K562 (cell line): ENCODE results near the gene UBE3B. TPM values are rescaled to one million over a fixed set of nuclear protein-coding genes. Genes with fewer than 3 reads are reported as not detected.

Experiments
- ATAC-seq: fragments of 200-7000 bp; cut with Tn5 transposase; 3 replicates; pipeline ENCODE4 v1.9.1; 2020; ENCODE audit warnings: moderate library complexity
- BruUV-seq: library from RNA; stranded (reverse); fragments of 400-500 nt; replicated peaks from 2 replicates; lab custom pipeline; 2021; lab: Mats Ljungman, UMichigan
- CTCF ChIA-PET: fragments of 300-600 bp; formaldehyde crosslinking; extraction: SDS; loops from one replicate; lab custom pipeline; 2021; ENCODE audit warnings: low intra/inter-chr PET ratio; lab: Yijun Ruan, JAX
- POLR2A ChIA-PET: fragments of 300-600, 350-650 bp; sonication (Branson Sonifier 250); formaldehyde crosslinking; extraction: SDS; loops from one replicate; lab custom pipeline; 2021; ENCODE audit warnings: antibody characterized with exemption, inconsistent platforms; lab: Yijun Ruan, JAX
- DNase-seq, 4 experiments: peaks; one replicate each; pipeline versions ENCODE4 v3.0.0 to v3.0.0-alpha.2; 2011 to 2018; ENCODE audit warnings: low spot score in 3 of 4, mixed read lengths in 3 of 4; ENCODE audit errors: extremely low read depth in 1 of 4
- FAIRE-seq: peaks from 2 replicates; lab custom pipeline; 2011; peaks lifted over from hg19 to GRCh38; lab: Jason Lieb, UNC
- H2AFZ ChIP-seq: 2 replicates; pipeline ENCODE4 v1.6.0; 2011; ENCODE audit warnings: low read depth, low read length, control low read depth, inconsistent platforms
- H3K27ac ChIP-seq: fragments of 200-600 bp; 3 replicates; pipeline ENCODE4 v1.8.0; 2011; ENCODE audit warnings: low read depth, mild to moderate bottlenecking, control low read depth, inconsistent platforms, low read length, moderate library complexity, mixed read lengths; ENCODE audit errors: extremely low read depth
- H3K27me3 ChIP-seq, 2 experiments: fragments of 300-600 bp in 1 of 2; 2 replicates in 1 of 2; 3 replicates in 1 of 2; pipeline versions ENCODE4 v1.6.0 to v1.8.0; 2011; ENCODE audit warnings: inconsistent platforms in 2 of 2, low read length in 2 of 2, mild to moderate bottlenecking in 1 of 2, mixed read lengths in 1 of 2, moderate library complexity in 1 of 2; ENCODE audit not compliant: control insufficient read depth in 2 of 2, insufficient read depth in 2 of 2
- H3K36me3 ChIP-seq: fragments of 300-600 bp; 3 replicates; pipeline ENCODE4 v1.8.0; 2011; ENCODE audit warnings: mild to moderate bottlenecking, low read length, inconsistent platforms; ENCODE audit not compliant: control insufficient read depth, insufficient read depth
- H3K4me1 ChIP-seq, 2 experiments: fragments of 200-600 bp in 1 of 2; replicated peaks in 1 of 2; 2 replicates in 1 of 2; 3 replicates in 1 of 2; pipeline versions ENCODE4 v1.5.1 to v1.8.0; 2011; ENCODE audit warnings: inconsistent platforms in 2 of 2, low read length in 2 of 2, mild to moderate bottlenecking in 1 of 2, mixed read lengths in 1 of 2, moderate library complexity in 1 of 2; ENCODE audit not compliant: control insufficient read depth in 2 of 2, insufficient read depth in 2 of 2
- H3K4me2 ChIP-seq: 2 replicates; pipeline ENCODE4 v1.6.1; 2011; ENCODE audit warnings: low read length, control low read depth, inconsistent platforms, mixed read lengths; ENCODE audit not compliant: insufficient read depth
- H3K4me3 ChIP-seq: fragments of 200-600 bp; sonication (generic), shearing (Covaris generic); 2 replicates; pipeline ENCODE4 v1.5.1; 2016; ENCODE audit warnings: control low read depth, inconsistent platforms
- H3K79me2 ChIP-seq: fragments of 200-600 bp; 3 replicates; pipeline ENCODE4 v1.8.0; 2011; ENCODE audit warnings: low read length, inconsistent platforms; ENCODE audit not compliant: control insufficient read depth, insufficient read depth
- H3K9ac ChIP-seq, 2 experiments: 2 replicates each; pipeline versions ENCODE4 v1.6.0 to v1.6.1; 2011; ENCODE audit warnings: low read depth in 2 of 2, low read length in 2 of 2, control low read depth in 1 of 2, inconsistent platforms in 1 of 2, mild to moderate bottlenecking in 1 of 2, mixed read lengths in 1 of 2; ENCODE audit not compliant: insufficient read depth in 1 of 2
- H3K9me1 ChIP-seq: one replicate; pipeline ENCODE4 v1.6.0; 2011; ENCODE audit warnings: inconsistent platforms, mild to moderate bottlenecking, low read length, moderate library complexity; ENCODE audit not compliant: control insufficient read depth, insufficient read depth
- H3K9me3 ChIP-seq: replicated peaks from 2 replicates; pipeline ENCODE4 v1.5.1; 2011; ENCODE audit warnings: low read depth, low read length, inconsistent platforms; ENCODE audit not compliant: control insufficient read depth, insufficient read depth
- H4K20me1 ChIP-seq: replicated peaks from 2 replicates; pipeline ENCODE4 v1.6.1; 2011; ENCODE audit warnings: low read length, inconsistent platforms, mixed read lengths; ENCODE audit not compliant: control insufficient read depth, insufficient read depth
- C11orf30 ChIP-seq: fragments of 450-650 bp; IDR thresholded peaks from 2 replicates; pipeline ENCODE4 v1.6.1; 2016; ENCODE audit warnings: low read depth, mild to moderate bottlenecking
- CBX1 ChIP-seq: sonication (generic); IDR thresholded peaks from 2 replicates; pipeline ENCODE4 v1.6.1; 2016; ENCODE audit warnings: antibody characterized with exemption, low read depth, mild to moderate bottlenecking
- CEBPB ChIP-seq: fragments of 450-650 bp; IDR thresholded peaks from 2 replicates; pipeline ENCODE4 v1.6.1; 2016; ENCODE audit warnings: missing genetic modification characterization, missing compliant biosample characterization
- ESRRA ChIP-seq: fragments of 450-650 bp; IDR thresholded peaks from 2 replicates; pipeline ENCODE4 v1.6.1; 2014; ENCODE audit warnings: low read depth, mild to moderate bottlenecking, moderate library complexity, borderline replicate concordance
- KAT2B ChIP-seq: IDR thresholded peaks from one replicate; pipeline ENCODE4 v1.6.1; 2012; ENCODE audit warnings: low read depth, mild to moderate bottlenecking, control low read depth, inconsistent platforms, low read length, moderate library complexity
- KLF6 ChIP-seq: fragments of 250-450 bp; sonication (Bioruptor Pico); IDR thresholded peaks from 2 replicates; pipeline ENCODE4 v1.4.0; 2020; ENCODE audit warnings: mild to moderate bottlenecking, moderate library complexity, borderline replicate concordance
- MEIS2 ChIP-seq: fragments of 450-650 bp; IDR thresholded peaks from 2 replicates; pipeline ENCODE4 v1.6.1; 2014; ENCODE audit warnings: mild to moderate bottlenecking; ENCODE audit not compliant: partially characterized antibody
- POLR2H ChIP-seq: IDR thresholded peaks from 2 replicates; pipeline ENCODE4 v1.6.1; 2016; ENCODE audit warnings: missing genetic modification characterization, low read depth, mild to moderate bottlenecking, control low read depth, missing compliant biosample characterization, moderate library complexity
- WGBS: fragments of 100-300 bp; shearing (Covaris generic); methylation state at CpG from one replicate; pipeline ENCODE4 v1.1.6; 2016; ENCODE audit warnings: low coverage, mixed read lengths; ENCODE audit not compliant: insufficient coverage; ENCODE audit errors: missing lambda C conversion rate; 5-methylcytosine and 5-hydroxymethylcytosine counted together
- in situ Hi-C: fragments of 300-500 bp; cut with MboI; formaldehyde crosslinking; loops from 4 replicates; pipeline ENCODE4 v1.15.0; 2018; ENCODE audit warnings: inconsistent platforms, mixed read lengths
- intact Hi-C: fragments of 100-400 bp; cut with micrococcal nuclease; formaldehyde crosslinking; loops from 2 replicates; pipeline ENCODE4 v1.14.2; 2022
- polyA plus RNA-seq, 8 experiments: library from polyadenylated mRNA; depleted of rRNA in 4 of 8; stranded (reverse) in 5 of 8; unstranded in 3 of 8; fragments of >200 nt; fragmentation: Nextera tagmentation in 2 of 8; fragmentation: Illumina TruSeq in 1 of 8; extraction: Ambion mirVana in 2 of 8; extraction: Trizol in 1 of 8; gene quantifications; 2 replicates each; pipeline versions ENCODE4 v1.2.1 to v1.2.3, GENCODE V29; 2011 to 2014; ENCODE audit warnings: inconsistent platforms in 1 of 8, missing spikeins in 1 of 8
- total RNA-seq, 7 experiments: library from RNA; depleted of rRNA in 6 of 7; stranded (reverse); fragments of >200 nt in 6 of 7; fragmentation: Illumina TruSeq in 2 of 7; extraction: Trizol in 2 of 7; gene quantifications; 2 replicates each; pipeline versions ENCODE4 v1.2.1 to v1.2.3, GENCODE V29; 2011 to 2021; ENCODE audit warnings: low replicate concordance in 1 of 7
- TF ChIP-seq, protein P1 (sequence below): fragments of 450-650 bp; formaldehyde crosslinking; IDR thresholded peaks from 2 replicates; pipeline ENCODE4 v1.4.0; 2020; ENCODE audit warnings: mild to moderate bottlenecking, mixed read lengths

UBE3B gene
- total and polyA plus RNA-seq, 9 of the 15 experiments (the other 6 are each of a cell fraction or from before 2014, with no cell fraction given) = 7.6 to 23.6 (median 15.5) TPM

DNA sequence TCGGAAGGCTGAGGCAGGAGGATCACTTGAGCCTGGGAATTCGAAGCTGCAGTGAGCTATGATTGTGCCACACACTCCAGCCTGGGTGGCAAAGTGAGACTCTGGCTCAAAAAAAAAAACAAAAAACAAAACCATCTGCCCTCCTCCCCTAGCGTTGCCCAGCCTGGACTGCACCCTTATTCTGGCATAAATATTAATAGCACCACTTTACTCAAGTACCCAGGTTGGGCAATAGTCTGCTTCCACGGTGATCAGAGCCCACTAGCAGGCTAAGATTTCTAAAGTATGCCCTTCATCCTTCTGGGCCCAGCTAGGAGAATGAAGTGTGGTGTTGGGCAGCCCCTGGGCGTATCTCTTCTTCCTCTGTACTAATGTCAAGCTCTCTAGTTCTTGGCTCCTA lies 33.6 kb upstream of the UBE3B start:
- Histone ChIP-seq H3K4me2 (no peak overlapping the region), H3K27me3 (peaks cover 5 to 6% of the 10 kb centered on the region in 2 experiments; a peak in 2 of 5 replicates), H3K36me3 (peaks cover 13% of the 10 kb centered on the region; the same call in 1 of the 3 replicates), H3K27ac (no peak overlapping the region), H3K9me3 (no peaks in the 10 kb centered on the region), H3K9ac (no peak overlapping the region), H3K9me1 (no peaks in the 10 kb centered on the region), H2AFZ (no peak overlapping the region), H3K4me1 (no peaks in the 10 kb centered on the region), H3K4me3 (no peak overlapping the region), H3K79me2 (no peaks in the 10 kb centered on the region), H4K20me1 (no peaks in the 10 kb centered on the region)
- DNase-seq (no peak), ATAC-seq (no peak), FAIRE-seq (no peak)
- 40% methylated on average over 5 of the region's 5 CpGs for WGBS
- intact Hi-C loops (no loop called here), in situ Hi-C loops (no loop called here)
- no TSS peak for BruUV-seq
- ChIA-PET POLR2A (interaction anchor here (0.6 to 1.1 kb wide), 2 partner anchors 9 to 83 kb away, joined by 3 to 5 read pairs; no protein-coding TSS in a partner anchor), CTCF (no interaction called here)
- TF ChIP-seq KAT2B = no peak

DNA sequence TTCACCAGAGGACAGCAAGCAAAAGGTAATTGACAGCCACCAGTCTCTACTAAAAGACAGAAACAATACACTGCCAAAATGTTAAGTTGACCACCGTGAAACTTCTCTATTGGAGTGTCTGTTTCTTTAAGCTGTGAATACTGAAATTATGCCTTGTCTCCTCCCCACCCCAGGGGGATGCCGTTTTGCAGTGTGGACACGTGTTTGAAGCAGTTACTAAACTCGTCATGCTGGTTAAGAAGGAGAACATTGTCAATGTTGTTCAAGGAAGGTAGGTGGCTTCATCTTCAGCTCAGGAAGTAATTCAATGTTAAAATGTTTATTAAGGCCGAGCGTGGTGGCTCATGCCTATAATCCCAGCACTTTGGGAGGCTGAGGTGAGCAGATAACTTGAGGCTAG lies 33.2 kb upstream of the UBE3B start:
- H4K20me1 ChIP-seq = no peaks in the 10 kb centered on the region
- TF ChIP-seq C11orf30 (no peak), ESRRA (no peak), KLF6 (no peak), CBX1 (no peak), CEBPB (no peak), POLR2H (tag) (no peak), MEIS2 (no peak)
- TF ChIP-seq, protein P1, sequence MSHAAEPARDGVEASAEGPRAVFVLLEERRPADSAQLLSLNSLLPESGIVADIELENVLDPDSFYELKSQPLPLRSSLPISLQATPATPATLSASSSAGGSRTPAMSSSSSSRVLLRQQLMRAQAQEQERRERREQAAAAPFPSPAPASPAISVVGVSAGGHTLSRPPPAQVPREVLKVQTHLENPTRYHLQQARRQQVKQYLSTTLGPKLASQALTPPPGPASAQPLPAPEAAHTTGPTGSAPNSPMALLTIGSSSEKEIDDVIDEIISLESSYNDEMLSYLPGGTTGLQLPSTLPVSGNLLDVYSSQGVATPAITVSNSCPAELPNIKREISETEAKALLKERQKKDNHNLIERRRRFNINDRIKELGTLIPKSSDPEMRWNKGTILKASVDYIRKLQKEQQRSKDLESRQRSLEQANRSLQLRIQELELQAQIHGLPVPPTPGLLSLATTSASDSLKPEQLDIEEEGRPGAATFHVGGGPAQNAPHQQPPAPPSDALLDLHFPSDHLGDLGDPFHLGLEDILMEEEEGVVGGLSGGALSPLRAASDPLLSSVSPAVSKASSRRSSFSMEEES (CRISPR knock-in tag) = no peak
- CTCF ChIA-PET = no interaction called here
- no peak for DNase-seq
- H3K9me3 ChIP-seq = no peaks in the 10 kb centered on the region
- no peak overlapping the region for H2AFZ ChIP-seq
- in situ Hi-C loops = no loop called here
- H3K36me3 ChIP-seq = peaks cover 15% of the 10 kb centered on the region; the same call in 1 of the 3 replicates
- FAIRE-seq = peak; percentile 58
- H3K9ac ChIP-seq = no peak overlapping the region
- BruUV-seq = no TSS peak
- H3K4me3 ChIP-seq = no peak overlapping the region
- no peak overlapping the region for H3K27ac ChIP-seq
- POLR2A ChIA-PET = interaction anchor here (1.1 kb wide), 1 partner anchor 9 kb away, joined by 3 read pairs; no protein-coding TSS in a partner anchor
- peaks cover 5% of the 10 kb centered on the region in 2 experiments; a peak in 2 of 5 replicates for H3K27me3 ChIP-seq
- no peaks in the 10 kb centered on the region for H3K9me1 ChIP-seq
- intact Hi-C loops = no loop called here
- ATAC-seq = no peak
- H3K79me2 ChIP-seq = no peaks in the 10 kb centered on the region
- no peaks in the 10 kb centered on the region for H3K4me1 ChIP-seq
- 46% methylated on average over 6 of the region's 6 CpGs for WGBS
- no peak overlapping the region for H3K4me2 ChIP-seq
